HG03159 (cell line): ENCODE data around the gene RGR.
A peak's percentile ranks its signal among the peaks of the same experiment; 100 is the strongest.
"Not testable (repeated sequence)": the region's sequence is repeated elsewhere in the genome, so short reads cannot be mapped to it uniquely, and the experiment has no call there.

Experiments used
- ATAC-seq: cut with Tn5 transposase; IDR thresholded peaks from one replicate; pipeline ENCODE4 v1.9.1; 2021; ENCODE audit warnings: mild to moderate bottlenecking, moderate library complexity; ENCODE audit not compliant: unreplicated experiment

Gene RGR

DNA sequence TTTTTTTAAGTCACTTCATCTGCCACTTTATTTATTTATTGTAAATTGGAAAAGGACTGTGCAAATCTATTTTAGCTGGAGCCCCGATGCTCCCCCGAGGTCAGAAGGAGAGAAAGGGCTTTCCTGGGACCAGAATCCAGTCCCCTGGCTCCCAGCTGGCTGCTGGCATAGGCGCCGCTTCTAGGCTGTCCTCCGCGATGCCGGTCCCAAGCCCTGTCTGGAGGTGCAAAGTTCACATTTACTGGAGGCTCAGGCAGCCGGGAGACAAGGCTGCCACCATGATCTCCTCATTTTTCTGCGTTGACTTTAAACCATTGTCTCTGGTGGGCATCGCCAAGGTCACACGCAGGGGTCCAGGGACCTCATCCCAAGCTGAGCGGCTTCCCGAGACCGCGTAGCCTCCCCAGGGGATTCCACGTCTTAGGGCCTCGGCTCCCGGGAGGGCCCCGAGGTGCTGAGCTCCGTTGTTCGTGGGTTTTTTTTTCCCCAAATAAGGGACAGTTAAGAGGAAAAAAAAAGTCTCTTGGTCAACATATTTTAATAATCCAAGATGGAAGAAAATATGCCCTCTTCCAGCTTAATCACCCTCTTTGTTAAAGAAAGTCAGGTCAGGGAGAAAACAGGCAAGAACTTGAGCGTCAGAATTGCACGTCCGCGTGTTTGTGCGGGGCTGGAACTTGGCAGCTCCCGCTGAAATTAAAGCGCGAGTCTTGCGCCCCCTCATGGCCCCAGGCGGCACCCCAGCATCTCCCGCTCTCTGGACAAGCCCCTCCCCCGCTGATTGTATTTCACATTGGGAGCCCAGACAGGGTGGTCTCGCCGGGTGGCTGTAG, 11.9 kb downstream of the RGR start:
- peak; percentile 58 for ATAC-seq

DNA sequence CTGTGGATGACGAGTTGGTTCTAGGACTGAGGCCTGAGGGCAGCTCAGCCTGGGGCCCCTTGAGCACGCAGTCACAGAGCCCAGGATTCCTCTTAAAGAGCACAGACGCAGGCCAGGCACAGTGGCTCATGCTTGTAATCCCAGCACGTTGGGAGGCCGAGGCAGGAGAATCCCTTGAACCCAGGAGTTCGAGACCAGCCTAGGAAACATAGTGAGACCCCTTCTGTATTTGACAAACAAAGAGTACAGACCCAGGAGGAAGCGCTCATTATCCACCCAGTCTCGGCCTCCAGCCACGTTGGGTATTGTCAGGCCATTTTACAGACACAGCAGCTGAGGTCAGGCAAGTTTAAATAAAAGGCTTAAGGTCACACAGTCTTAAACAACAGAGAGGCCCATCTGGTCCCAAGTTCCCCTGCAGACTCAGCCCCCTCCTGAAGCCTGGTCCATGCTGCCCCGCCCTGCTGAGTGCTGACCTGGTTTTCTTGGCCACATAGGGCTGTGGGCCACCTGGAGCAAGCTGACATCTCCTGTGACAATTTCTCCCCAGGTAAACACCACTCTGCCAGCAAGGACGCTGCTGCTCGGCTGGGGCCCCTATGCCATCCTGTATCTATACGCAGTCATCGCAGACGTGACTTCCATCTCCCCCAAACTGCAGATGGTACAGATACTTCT, 12.6 kb downstream of the RGR start:
- ATAC-seq: no peak

DNA sequence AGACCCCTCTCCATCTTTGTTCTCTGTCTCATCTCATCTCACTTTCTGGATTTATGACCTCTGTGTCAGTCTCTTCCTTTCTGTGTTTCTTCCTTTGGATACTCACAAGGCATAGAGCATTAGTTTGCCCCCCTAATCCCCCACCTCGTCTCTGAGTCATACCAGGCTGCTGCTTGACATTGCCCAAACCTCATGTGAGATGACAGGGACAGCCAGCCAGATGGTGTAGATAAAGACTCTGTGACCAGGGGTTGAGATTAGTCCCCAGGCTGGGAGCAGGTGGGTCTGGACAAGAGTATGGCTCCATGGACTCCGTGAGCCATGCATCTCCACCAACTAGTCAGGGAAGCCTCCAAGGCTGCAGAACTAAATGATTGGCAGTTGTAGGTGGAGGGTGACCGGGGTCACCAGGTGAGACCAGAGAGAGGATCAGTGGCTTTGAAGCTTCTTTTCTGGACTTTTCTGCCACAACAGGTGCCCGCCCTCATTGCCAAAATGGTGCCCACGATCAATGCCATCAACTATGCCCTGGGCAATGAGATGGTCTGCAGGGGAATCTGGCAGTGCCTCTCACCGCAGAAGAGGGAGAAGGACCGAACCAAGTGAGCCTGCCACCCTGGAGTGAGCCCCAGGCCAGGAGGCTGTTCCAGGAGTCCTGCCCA, 13.3 kb downstream of the RGR start:
- no peak for ATAC-seq

DNA sequence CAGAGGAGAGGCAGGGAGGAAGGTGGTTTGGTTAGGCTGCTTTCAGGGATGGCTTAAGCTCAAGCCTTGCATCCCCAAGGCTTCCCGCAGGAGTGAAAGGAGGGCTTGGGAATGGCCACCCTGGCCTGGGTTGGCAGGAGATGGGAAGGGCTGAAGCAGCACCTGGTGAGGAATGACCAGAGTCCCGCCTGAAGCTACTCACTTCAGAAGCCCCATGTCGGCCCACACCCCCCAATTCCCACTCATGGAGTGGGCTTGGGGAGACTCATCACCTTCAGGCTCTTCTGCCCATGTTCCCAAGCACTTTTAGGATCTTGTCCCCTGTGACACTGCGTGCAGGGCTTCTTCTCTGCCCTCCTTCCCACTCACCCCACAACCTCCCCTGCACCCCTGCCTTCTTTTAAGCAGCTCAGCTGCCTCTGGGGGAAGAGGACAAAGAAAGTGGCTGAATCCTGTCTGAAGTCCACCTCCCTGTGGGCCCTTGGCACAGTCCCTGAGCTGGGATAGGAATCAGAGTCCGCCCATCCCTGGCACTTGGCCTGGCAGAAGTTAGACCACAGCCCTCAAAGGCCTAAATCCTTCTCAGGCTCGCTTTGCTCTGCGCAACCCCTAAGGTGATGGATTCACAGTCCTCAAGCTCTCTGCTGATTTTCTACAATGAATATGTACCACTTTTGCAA, 16.5 kb downstream of the RGR start:
- no peak for ATAC-seq

DNA sequence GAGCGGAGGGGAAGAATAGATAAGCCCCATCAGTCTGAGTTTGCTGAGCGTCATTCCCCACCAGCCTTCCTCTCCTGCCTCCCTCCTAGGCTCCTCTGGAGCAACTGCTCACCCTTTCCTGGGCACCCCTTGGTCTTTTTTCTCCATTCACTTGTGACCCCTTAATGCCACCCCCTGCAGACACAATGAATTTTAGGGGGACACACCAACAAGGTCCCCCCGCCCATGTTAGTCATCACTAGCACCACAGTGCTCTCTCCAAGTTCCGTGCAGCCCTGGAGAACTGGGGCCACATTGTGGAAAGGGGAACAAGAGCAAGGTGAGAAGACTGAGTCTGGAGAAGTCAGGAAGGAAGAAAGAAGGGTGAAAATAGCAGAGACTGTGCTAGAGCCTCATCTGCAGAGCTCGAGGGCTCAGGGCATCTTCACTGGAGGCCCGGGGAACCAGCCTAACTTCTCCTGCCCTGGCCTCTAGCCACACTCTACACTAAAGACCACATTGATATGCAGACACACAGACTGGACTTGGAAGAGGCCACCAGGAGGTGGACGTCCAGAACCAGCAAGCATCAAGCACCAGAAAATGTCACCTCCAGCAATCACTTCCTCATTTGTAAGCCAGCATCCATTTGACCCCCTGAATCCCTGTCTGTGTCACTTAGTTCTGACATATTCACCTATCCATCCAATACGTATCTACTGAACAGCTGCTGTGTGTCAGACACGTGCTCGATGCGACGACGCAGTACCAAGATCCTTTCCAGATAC, 17.5 kb downstream of the RGR start:
- ATAC-seq: no peak

DNA sequence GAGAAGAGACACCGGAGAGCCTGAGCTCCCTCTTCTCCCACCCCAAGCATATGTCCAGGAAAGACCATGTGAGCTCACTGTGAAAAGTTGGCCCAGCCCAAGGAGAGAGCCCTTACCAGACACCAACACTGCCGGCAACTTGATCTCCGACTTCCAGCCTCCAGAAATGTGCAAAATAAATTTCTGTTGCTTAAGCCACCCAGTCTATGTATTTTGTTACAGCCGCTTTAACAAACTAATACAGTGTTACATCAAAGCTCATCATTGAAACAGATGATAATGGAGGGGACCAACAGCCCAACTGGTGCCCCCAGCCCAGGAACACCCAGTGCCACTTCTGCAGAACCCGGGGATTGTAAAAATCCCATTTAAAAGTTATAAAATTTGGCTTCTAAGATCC, 18.9 kb downstream of the RGR start:
- ATAC-seq: no peak

DNA sequence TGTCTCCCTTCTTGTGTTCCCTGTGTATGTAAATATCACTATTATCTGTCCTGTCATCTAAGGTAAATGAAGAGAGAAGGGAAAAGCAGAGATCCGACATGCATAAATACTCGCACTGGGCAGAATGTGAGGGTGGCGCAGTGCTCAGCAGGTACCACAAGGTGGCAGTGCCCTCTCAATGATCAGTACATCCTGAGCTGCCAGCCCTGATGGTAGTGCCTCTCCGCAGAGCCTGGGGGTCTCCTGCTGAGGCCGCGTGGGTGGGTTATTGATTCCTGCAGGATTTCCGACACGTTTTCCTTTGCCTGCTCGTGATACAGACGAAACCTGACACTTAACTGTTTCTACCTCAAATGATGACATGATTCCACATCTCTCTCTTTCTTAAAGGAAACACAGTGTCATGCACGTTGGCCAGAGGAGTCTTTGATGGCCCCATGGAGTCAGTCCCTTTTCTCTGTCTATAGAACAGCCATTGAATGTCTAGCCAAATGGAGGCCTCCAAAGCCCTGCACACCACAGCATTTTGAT, 19.8 kb downstream of the RGR start:
- peak; percentile 98 for ATAC-seq

DNA sequence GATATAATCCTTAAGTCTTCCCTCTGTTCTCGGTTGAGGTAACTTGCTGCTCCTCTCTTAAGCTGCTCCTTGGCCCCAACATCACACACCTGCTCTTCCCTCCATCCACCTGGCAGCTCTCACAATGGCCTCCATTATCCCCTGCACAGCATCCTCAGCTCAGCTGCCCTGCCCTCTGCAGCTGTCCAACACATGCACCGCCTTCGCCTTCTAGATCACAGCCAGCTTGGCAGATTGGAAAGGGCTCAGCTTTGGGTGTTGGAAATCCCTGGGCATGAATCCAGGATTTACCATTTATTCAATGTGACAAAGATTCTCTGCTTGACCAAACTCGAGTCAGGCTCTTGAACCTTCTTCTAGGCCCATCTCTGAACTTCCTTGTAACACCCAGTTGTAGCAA, 20.6 kb downstream of the RGR start:
- no peak for ATAC-seq

DNA sequence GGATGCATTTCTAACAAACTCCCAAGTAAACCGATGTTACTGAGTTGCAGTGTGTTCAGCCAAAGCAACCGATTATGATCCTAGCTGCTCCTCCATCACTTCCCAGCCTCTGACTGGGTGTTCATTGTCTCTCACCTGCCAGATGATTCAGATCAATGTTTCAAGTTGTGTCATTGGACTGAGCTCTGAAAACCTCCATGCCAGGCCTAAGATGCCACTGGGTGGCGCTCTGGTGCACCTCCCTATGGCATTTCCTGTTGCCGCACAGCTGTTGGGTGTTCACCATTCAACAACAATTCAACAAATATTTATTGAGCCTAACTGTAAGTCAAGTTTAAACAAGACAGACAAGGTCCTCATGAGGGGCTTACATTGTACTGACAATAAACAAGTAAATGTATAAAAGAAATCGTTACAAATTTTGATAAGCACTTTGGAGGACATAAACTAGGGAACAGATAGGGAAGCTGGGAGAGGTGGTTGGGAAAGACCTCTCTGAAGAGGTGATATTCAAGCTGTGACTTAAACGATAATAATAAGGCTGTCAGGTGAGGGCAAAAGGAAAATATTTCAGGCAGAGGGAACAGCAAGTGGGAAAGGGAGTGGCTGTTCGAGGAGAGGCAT, 22.8 kb downstream of the RGR start:
- peak; percentile 49 for ATAC-seq

DNA sequence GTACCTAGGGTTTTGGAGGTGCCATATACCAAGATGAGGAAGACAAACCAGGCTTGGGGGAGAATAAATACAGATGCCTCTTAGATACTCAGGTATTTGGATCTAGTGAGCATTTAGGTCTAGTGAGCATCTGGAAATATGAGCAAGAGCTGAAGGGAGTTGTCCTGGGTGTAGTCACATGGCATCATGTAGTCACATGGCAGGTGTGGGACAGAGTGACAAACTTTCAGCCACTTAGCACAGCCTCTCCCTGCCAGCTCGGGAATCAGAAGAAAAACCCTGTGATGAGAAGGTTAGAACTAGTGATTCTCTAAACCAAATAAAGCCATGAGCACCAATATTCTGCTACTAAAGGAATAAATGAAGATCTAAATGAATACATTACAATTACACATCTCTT, 24.3 kb downstream of the RGR start:
- ATAC-seq: no peak

DNA sequence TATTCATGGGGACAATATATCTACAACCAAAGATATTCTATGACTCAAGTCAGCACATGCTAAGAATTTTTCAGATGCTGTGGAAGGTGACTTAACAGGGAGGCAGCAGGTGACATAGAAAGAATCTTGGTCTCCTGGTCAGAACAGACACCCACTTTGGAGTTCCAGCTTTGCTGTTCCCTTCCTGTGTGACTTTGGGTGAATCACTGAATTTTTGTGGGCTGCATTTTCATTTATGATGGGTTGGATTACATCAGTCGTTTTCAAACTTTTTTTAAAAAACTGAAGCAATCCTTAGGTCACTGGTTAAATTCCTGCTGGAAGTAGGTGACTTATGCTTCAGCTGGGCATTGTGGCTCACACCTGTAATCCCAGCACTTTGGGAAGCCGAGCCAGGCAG, 24.9 kb downstream of the RGR start:
- no peak for ATAC-seq

DNA sequence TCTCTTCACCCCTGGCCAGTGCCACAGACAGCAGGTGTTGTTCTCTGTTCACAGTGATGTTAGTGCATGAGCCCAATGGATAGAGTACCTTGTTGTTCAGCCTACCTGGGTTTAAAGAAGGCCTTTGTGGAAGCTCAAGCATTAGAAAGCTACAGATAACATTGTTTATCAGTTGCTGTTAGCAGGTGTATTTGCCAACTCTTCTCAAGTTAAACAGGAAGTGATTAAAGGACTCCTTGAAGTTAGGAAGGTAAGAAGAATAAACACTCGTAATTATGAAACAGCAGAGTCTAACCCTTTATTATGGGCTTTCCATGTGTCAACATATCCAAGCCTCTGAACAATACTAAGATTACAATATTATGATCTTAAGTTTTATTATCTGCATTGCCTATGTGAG, 25.9 kb downstream of the RGR start:
- ATAC-seq: no peak

DNA sequence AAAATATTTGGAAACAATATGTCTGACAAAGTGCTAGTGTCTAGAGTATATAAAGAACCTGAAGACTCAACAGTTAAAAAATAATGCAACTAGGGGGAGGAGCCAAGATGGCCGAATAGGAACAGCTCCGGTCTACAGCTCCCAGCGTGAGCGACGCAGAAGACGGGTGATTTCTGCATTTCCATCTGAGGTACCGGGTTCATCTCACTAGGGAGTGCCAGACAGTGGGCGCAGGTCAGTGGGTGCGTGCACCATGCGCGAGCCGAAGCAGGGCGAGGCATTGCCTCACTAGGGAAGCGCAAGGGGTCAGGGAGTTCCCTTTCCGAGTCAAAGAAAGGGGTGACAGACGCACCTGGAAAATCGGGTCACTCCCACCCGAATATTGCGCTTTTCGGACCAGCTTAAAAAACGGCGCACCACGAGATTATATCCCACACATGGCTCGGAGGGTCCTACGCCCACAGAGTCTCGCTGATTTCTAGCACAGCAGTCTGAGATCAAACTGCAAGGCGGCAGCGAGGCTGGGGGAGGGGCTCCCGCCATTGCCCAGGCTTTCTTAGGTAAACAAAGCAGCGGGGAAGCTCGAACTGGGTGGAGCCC, 35.1 kb downstream of the RGR start:
- ATAC-seq: not testable (repeated sequence)

DNA sequence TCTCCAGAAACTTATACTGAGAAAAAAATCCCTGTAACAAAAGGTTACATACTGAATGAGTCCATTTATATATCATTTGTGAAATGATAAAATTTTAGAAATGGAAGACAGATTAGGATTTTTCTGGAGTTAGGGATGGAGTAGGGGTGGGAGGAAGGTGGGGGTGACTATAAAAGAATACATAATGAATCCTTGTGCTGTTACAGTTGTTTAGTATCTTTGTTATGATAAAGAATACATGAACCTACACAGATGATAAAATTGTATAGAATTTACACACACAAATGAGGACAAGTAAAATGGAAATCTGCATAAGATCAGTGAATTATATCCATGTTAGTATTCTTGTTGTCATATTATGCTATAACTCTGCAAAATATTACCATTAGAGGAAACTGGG, 41.8 kb downstream of the RGR start:
- no peak for ATAC-seq

DNA sequence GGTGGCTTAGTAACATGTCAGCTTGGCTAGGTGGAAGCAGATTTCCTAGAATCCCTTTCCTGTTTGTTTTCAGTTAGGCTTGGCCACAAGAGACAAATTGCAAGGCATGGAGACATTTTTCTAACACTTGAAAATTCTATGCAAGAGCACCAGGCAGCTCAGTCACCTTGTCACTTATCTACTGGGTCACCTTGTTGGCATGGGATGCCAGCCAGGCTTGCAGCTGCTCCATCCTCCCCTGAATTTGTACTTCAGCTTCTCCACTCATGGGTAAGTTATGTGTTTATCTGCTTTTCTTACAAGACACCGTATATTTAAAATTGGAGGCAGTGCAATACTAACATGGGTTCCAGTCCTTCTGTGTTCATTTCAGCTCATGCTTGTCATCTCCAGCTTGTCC, 43.3 kb downstream of the RGR start:
- no peak for ATAC-seq

DNA sequence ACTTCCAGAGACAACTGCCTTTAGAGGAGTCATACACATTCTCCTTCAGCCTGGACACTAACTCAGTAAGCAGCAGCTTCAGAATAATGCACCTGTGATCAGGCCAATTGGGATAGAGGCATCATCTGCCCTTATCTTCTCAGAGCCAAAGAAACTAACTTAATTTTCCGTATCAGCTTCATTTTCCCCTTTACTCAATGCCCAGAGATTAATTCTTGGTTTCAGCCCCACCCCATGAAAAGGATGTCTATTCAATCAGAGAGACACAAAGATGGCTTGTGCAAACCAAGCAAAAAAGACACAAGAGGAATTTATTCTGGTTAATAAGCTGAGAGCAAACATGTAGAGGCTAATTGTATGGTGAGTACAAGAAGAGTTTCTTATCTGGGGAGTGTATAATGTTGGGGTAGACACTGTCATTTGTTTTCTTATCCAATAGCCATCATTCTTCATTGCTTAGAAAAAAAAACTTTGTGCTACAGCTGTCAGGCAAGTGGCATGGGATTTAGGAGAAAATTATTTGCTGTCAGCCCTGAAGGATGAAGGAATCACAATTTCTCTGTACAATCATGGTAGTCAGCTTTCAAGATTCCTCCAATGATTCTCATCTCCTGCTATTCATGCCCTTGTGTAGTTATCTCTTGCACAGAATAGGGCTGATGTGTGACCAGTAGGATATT, 44.8 kb downstream of the RGR start:
- ATAC-seq: no peak

DNA sequence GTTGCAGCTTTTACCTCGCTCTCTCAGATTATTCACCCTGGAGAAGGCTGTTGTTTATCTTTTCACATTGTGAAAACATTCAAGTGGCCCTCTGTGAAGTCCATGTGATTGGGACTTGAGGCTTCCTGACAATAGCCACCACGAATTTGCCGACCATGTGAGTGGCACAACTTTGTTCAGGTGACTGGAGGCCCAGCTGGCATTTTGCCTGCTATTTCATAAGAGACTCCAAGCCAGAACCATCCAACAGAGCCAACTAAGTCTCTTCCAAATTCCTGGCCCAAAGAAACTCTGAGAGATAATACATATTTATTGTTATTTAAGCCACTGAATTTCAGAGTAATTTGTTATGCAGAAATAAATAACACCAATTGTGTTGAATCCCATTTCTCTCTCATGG, 45.4 kb downstream of the RGR start:
- no peak for ATAC-seq

DNA sequence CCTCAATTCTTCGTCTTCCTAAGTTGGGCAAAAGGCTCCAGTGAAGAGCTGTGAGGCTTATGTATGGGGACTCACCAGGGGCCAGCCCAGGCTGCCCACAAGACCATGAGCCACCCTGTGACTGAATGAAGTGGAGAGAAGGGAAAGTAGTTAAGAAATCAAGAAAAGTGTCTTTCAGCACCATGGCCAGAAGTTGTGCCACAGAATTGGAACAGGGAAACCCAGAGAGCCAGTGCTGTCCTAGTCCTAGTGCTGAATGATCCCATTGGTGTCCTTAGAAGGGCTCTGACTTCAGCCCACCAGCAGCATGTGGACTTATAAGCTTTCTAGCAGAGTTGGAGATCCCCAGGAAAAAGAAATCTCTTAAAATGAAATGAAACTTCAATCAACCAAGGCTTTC, 46.5 kb downstream of the RGR start:
- ATAC-seq: no peak

DNA sequence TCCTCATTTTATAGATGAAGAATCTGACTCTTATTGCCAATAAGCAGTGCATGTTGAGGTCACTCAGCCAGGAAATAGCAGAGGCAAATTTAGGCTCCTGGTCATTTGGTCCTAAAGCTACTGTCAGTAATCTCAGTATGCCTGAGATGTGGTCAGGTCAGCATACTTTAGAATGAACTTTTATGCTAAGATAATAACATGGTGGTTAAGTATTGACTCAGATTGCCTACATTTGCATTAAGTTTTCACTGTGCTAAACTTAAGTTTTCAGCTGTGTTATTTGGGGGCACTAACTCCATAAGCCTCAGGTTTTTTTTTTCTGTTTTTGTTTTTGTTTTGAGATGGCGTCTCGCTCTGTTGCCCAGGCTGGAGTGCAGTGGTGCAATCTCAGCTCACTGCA, 47.6 kb downstream of the RGR start:
- peak; percentile 38 for ATAC-seq
